Omental fat pad (tissue), 4 donors: ENCODE results near the gene SLC5A4. TPM values are rescaled to one million over a fixed set of nuclear protein-coding genes. Genes with fewer than 3 reads are reported as not detected.
"Not testable (repeated sequence)": the region's sequence is repeated elsewhere in the genome, so short reads cannot be mapped to it uniquely, and the experiment has no call there.

Source experiments
- ATAC-seq: fragments of 150-250 bp; one replicate; pipeline ENCODE4 v1.9.1; 2016; ENCODE audit warnings: mild to moderate bottlenecking, moderate library complexity; ENCODE audit not compliant: low FRiP score
- DNase-seq: peaks from one replicate; pipeline ENCODE4 v3.0.0-alpha.2; 2019; ENCODE audit warnings: low spot score
- total RNA-seq, 4 donors: library from RNA; depleted of rRNA; stranded (reverse); fragments of >200 nt; gene quantifications; one replicate each; pipeline ENCODE4 v1.1.0, GENCODE V29; 2016
- TF ChIP-seq, protein P1 (sequence below), 3 donors: fragments of 450-650 bp; IDR thresholded peaks; one replicate each; pipeline ENCODE4 v1.5.1; 2016 to 2017; ENCODE audit warnings: antibody characterized with exemption in 3 of 3, mild to moderate bottlenecking in 3 of 3, moderate library complexity in 2 of 3

The SLC5A4 gene
- total RNA-seq, 4 donors from 2014 or later = 0.46 to 6.5 (median 0.96) TPM

DNA sequence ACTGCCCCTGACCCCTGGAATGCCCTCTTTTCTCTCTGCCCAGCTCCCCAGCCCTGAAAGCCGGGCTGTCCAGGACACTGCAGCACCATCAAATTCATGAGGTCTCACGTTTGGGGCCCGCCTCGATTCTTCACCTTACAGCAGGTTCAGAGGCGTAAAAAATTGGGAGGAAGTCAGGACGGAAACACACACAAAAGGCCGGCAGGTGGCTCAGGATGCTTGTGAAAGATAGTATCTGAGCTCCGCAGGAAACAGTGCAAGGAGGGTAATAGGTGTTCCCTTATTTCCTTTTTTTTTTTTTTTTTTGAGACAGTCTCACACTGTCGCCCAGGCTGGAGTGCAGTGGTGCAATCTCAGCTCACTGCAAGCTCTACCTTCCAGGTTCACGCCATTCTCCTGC is 54.4 kb downstream of the SLC5A4 start:
- TF ChIP-seq, protein P1, sequence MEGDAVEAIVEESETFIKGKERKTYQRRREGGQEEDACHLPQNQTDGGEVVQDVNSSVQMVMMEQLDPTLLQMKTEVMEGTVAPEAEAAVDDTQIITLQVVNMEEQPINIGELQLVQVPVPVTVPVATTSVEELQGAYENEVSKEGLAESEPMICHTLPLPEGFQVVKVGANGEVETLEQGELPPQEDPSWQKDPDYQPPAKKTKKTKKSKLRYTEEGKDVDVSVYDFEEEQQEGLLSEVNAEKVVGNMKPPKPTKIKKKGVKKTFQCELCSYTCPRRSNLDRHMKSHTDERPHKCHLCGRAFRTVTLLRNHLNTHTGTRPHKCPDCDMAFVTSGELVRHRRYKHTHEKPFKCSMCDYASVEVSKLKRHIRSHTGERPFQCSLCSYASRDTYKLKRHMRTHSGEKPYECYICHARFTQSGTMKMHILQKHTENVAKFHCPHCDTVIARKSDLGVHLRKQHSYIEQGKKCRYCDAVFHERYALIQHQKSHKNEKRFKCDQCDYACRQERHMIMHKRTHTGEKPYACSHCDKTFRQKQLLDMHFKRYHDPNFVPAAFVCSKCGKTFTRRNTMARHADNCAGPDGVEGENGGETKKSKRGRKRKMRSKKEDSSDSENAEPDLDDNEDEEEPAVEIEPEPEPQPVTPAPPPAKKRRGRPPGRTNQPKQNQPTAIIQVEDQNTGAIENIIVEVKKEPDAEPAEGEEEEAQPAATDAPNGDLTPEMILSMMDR (IDR thresholded peaks at IDR 0.05) = no peak
- DNase-seq = no peak
- no peak for ATAC-seq

DNA sequence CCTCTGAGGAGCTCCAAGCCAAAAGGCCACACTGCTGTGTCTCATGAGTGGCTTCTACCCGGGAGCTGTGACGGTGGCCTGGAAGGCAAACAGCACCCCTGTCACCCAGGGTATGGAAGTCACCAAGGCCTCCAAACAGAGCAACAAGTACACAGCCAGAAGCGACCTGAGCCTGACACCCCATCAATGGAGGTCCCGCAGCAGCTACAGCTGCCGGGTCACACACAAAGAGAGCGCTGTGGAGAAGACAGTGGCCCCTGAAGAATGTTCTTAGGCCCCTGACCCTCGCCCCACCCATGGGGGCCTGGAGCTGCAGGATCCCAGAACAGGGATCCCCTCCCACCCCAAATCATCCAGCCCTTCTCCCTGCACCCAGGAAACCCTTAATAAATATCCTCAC is 55.2 kb downstream of the SLC5A4 start:
- no peak for DNase-seq
- TF ChIP-seq, protein P1 (IDR thresholded peaks at IDR 0.05) = no peak
- ATAC-seq = no peak

DNA sequence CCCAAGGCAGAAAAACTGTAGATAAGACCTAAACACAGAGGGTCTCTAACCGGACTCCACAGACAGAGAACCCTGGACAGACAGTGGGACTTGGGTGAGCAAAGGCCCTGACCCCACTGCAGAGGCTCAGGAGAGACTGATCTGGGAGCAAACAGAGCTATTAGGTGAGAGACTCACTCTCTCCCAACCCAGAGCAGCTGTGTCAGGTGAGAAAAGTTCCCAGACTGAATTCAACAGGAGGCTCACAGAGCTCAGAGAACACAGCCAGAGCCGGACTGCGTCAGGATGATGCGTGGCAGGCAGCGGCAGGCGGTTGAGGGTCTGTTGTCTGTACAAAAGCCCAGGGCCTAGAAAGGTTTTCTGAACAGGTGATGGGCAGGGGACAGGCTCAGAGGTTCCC is 55.8 kb downstream of the SLC5A4 start:
- TF ChIP-seq, protein P1 (IDR thresholded peaks at IDR 0.05) = no peak
- ATAC-seq = no peak
- DNase-seq = no peak

DNA sequence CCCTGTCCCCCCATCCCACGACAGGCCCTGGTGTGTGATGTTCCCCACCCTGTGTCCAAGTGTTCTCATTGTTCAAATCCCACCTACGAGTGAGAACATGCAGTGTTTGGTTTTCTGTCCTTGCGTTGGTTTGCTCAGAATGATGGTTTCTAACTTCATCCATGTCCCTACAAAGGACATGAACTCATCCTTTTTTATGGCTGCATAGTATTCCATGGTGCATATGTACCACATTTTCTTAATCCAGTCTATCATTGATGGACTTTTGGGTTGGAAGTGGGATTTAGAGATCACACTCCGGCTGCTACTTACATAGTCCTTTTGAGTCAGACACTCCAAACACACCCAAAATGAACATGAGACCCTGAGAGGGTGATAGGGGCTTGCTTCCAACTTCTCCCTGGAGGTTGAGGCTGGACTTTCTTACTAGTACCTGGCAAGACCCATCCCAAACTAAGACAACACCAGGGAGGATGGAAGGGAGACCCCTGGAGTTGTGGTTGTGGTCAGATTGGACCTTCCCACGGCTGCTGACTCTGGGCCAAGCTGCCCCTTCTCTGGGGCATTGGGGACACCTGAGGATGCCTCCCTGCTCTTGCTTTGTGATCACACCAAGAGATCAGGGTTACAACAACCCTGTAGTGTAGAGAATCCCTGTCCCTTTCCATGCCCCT is 57.5 kb downstream of the SLC5A4 start:
- not testable (repeated sequence) for ATAC-seq, DNase-seq

DNA sequence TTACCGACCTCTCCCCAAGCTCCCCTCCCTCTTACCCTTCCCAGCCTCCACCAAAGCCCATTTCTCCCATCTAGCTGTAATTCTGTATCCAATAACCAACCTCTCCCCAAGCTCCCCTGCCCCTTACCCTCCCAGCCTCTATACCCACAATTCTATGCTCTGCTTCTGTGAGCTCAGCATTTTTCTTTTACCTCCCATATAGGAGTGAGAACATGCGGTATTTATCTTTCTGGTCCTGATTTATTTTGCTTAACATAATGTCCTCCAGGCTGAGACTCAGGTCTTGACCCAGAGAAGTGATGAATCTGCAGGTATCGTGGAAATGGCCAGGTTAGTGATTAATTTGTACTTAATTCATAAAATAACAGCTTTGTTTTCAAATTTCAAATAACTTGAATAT is 59.2 kb downstream of the SLC5A4 start:
- DNase-seq, ATAC-seq: not testable (repeated sequence)

DNA sequence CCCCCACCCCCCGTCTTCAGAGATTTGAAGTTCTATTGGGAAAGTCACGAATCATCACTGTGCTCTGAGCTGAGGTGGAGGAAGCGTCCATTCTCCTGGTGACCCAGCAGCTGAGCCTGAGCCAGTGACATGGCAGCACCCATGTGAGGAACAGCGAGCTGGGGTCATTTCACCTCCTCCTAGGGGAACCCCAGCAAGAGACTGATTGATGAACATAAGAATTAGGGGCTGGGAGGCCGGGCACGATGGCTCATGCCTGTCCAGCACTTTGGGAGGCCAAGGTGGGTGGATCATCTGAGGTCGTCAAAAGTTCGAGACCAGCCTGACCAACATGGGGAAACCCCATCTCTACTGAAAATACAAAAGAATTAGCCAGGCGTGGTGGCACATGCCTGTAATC is 61.8 kb downstream of the SLC5A4 start:
- ATAC-seq, DNase-seq: not testable (repeated sequence)

DNA sequence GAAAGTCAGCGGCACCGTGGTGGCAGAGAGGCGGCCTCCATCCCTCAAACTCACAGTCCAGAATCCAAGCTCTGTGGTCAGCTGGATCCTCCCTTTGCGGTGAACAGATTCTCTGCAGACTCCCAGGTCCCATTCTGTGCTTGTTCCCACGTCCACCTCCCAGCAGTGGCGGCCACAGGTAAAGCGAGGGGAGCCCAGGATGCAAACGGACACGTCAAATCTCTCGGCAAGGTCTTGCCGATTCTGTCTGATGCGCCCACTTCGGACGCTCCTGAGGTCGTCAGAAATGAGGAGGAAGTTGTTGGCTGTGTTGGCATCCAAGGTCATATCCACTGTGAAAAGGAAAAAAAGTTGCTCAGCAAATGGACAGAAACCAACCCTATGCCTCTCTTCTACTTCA is 64.1 kb downstream of the SLC5A4 start:
- ATAC-seq, DNase-seq: not testable (repeated sequence)

DNA sequence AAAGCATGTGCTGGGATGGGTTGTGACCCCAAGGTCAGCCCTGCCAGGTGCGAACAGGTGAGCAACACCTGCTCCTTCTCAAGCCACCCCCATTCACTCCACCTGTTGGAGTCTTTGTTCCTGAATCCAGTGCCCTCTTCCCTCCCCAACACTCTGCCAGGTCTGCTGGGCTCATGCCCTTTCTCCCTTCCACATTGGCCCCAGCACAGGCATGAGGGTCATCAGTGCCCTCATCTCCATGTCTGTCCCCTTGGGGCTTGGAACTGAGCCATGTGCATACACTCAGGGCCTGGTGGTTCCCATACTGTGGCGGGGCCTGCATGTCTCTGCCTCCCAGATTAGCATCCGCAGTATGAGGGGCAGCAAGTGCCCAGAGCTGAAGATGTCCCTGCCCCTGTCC is 69.3 kb downstream of the SLC5A4 start:
- TF ChIP-seq, protein P1 (IDR thresholded peaks at IDR 0.05) = no peak
- DNase-seq = no peak
- no peak for ATAC-seq

DNA sequence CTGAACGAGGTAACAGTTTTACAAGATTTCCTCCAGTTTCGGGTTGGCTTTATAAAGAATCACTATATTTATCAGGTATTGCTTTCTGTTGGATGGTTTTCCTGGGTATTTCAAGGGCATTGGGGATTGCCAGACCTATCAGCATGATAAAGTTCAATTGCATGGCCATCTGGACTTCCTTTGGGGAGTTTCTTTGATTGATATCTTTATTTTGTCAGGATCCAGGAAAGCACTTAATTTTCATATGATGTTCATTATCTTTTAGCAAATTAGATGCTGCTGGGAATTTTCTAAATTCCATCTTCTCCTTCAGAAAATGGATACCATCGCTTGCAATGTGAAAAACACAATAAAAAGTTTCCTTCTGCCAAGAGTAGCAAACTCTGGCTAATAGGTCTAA is 71.5 kb downstream of the SLC5A4 start:
- DNase-seq (no peak), ATAC-seq (no peak)
- TF ChIP-seq, protein P1 (IDR thresholded peaks at IDR 0.05) = no peak
